HEK293 (cell line): ENCODE measurements around the gene IQCE.

Experiments used
- CTCF ChIA-PET: fragments of 350-600 bp; formaldehyde crosslinking; extraction: SDS; loops from one replicate; lab custom pipeline; 2021; ENCODE audit warnings: antibody characterized with exemption; lab: Yijun Ruan, JAX
- POLR2A ChIA-PET: fragments of 300-600 bp; formaldehyde crosslinking; extraction: SDS; loops from one replicate; lab custom pipeline; 2020; ENCODE audit warnings: antibody characterized with exemption, inconsistent platforms; lab: Yijun Ruan, JAX
- H3K27ac ChIP-seq: fragments of 200-500 bp; sonication (Bioruptor generic); 2 replicates; pipeline ENCODE4 v1.5.1; 2014; ENCODE audit warnings: low read depth, low read length, control low read depth, inconsistent platforms; ENCODE audit errors: extremely low read depth
- H3K36me3 ChIP-seq, 2 experiments: fragments of 200-500 bp in 1 of 2; sonication (Bioruptor generic) in 1 of 2; 1 replicate in 1 of 2; 2 replicates in 1 of 2; pipeline ENCODE4 v1.5.1; 2014 to 2017; ENCODE audit warnings: inconsistent platforms in 2 of 2, low read length in 2 of 2; ENCODE audit not compliant: control insufficient read depth in 2 of 2, insufficient read depth in 1 of 2
- H3K4me1 ChIP-seq: fragments of 200-500 bp; sonication (Bioruptor generic); 2 replicates; pipeline ENCODE4 v1.5.1; 2014; ENCODE audit warnings: mild to moderate bottlenecking, low read length, inconsistent platforms; ENCODE audit not compliant: control insufficient read depth, insufficient read depth
- H3K4me3 ChIP-seq: 2 replicates; pipeline ENCODE4 v1.5.1; 2011; ENCODE audit warnings: low read depth, mild to moderate bottlenecking, control low read depth, low read length, moderate library complexity
- H3K9me3 ChIP-seq: fragments of 200-500 bp; sonication (Bioruptor generic); 2 replicates; pipeline ENCODE4 v1.5.1; 2014; ENCODE audit warnings: low read depth, low read length, inconsistent platforms; ENCODE audit not compliant: control insufficient read depth, insufficient read depth
- GLIS1 ChIP-seq: fragments of 450-650 bp; formaldehyde crosslinking; IDR thresholded peaks from 2 replicates; pipeline ENCODE4 v1.5.1; 2016; ENCODE audit warnings: missing biosample characterization, missing genetic modification characterization
- ZBTB8A ChIP-seq: fragments of 450-650 bp; formaldehyde crosslinking; IDR thresholded peaks from 2 replicates; pipeline ENCODE4 v1.5.1; 2016; ENCODE audit warnings: missing biosample characterization, missing genetic modification characterization
- ZNF501 ChIP-seq: fragments of 450-650 bp; formaldehyde crosslinking; IDR thresholded peaks from 2 replicates; pipeline ENCODE4 v1.5.1; 2016; ENCODE audit warnings: missing biosample characterization, missing genetic modification characterization
- ZNF629 ChIP-seq: fragments of 450-650 bp; formaldehyde crosslinking; IDR thresholded peaks from 2 replicates; pipeline ENCODE4 v1.5.1; 2017; ENCODE audit warnings: missing biosample characterization, missing genetic modification characterization
- ZNF791 ChIP-seq: fragments of 450-650 bp; formaldehyde crosslinking; IDR thresholded peaks from 2 replicates; pipeline ENCODE4 v1.5.1; 2016; ENCODE audit warnings: missing biosample characterization, missing genetic modification characterization
- ZXDB ChIP-seq: fragments of 450-650 bp; formaldehyde crosslinking; IDR thresholded peaks from 2 replicates; pipeline ENCODE4 v1.5.1; 2016; ENCODE audit warnings: missing biosample characterization, missing genetic modification characterization
- TF ChIP-seq, protein P1 (sequence below): fragments of 450-650 bp; formaldehyde crosslinking; IDR thresholded peaks from 2 replicates; pipeline ENCODE4 v1.5.1; 2016; ENCODE audit warnings: missing biosample characterization, missing genetic modification characterization, low read depth

The IQCE gene

GRCh38 chr7:2663121-2663886 lies 104.5 kb downstream of the IQCE start:
- Histone ChIP-seq H3K36me3 (peaks cover 0 to 4% of the 10 kb centered on the region in 2 experiments; a peak in 1 of 3 replicates), H3K4me1 (no peaks in the 10 kb centered on the region), H3K9me3 (no peaks in the 10 kb centered on the region), H3K27ac (no peak overlapping the region), H3K4me3 (no peak overlapping the region)
- TF ChIP-seq, protein P1, sequence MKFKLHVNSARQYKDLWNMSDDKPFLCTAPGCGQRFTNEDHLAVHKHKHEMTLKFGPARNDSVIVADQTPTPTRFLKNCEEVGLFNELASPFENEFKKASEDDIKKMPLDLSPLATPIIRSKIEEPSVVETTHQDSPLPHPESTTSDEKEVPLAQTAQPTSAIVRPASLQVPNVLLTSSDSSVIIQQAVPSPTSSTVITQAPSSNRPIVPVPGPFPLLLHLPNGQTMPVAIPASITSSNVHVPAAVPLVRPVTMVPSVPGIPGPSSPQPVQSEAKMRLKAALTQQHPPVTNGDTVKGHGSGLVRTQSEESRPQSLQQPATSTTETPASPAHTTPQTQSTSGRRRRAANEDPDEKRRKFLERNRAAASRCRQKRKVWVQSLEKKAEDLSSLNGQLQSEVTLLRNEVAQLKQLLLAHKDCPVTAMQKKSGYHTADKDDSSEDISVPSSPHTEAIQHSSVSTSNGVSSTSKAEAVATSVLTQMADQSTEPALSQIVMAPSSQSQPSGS (tag by site-specific recombination) = no peak
- TF ChIP-seq ZNF501 (tag by site-specific recombination) = no peak
- no peak for TF ChIP-seq GLIS1 (tag by site-specific recombination)
- no peak for TF ChIP-seq ZNF791 (tag by site-specific recombination)
- TF ChIP-seq ZXDB (tag by site-specific recombination) = no peak
- TF ChIP-seq ZBTB8A (tag by site-specific recombination) = no peak
- ChIA-PET CTCF (interaction anchor here (0.5 to 0.7 kb wide), 2 partner anchors 558 to 1108 kb away, joined by 3 read pairs; no protein-coding TSS in a partner anchor), POLR2A (no interaction called here)

DNA sequence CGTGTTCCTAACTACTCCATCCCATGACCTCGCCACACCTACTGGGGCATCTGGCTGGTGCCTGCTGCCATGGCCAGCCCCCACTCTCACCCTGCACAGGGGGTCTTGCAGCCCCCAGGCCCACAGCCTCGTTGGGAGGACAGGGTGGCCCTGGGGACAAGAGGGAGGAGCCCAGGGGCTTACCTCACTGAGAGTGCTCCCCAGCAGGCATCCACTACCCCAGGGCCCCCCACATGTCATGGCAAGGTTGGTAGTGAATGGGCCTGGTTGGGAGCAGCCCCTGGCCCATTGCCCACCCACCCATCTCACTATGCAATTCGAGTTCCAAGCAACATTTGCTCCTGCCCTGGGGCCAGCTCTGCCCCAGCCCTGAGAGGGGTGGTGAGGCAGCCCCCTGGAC lies 105.2 kb downstream of the IQCE start:
- CTCF ChIA-PET = no interaction called here
- H3K36me3 ChIP-seq = no peaks in the 10 kb centered on the region
- H3K4me3 ChIP-seq = no peak overlapping the region
- POLR2A ChIA-PET = no interaction called here
- H3K9me3 ChIP-seq = no peaks in the 10 kb centered on the region
- no peaks in the 10 kb centered on the region for H3K4me1 ChIP-seq
- H3K27ac ChIP-seq = no peak overlapping the region
- no peak for TF ChIP-seq ZNF629 (tag by site-specific recombination)
- peak; percentile 25; the same call in 1 of the 2 replicates for TF ChIP-seq GLIS1 (tag by site-specific recombination)
- TF ChIP-seq, all 188 proteins: peak for 1
